MM.1S (cell line): Measurements from ENCODE around the gene STRIT1.

Source experiments
- DNase-seq: peaks from one replicate; pipeline ENCODE4 v3.0.0-alpha.2; 2015
- H2AFZ ChIP-seq: fragments of 300-600 bp; sonication (generic); 2 replicates; pipeline ENCODE4 v1.6.0; 2016; ENCODE audit warnings: antibody characterized with exemption, low read length
- H3F3A ChIP-seq: fragments of 300-600 bp; sonication (generic); 2 replicates; pipeline ENCODE4 v1.6.1; 2016; ENCODE audit warnings: mild to moderate bottlenecking, antibody characterized with exemption, low read length, moderate library complexity, mixed read lengths; ENCODE audit not compliant: insufficient read depth
- H3K27ac ChIP-seq: fragments of 300-600 bp; sonication (generic); 2 replicates; pipeline ENCODE4 v1.5.1; 2016; ENCODE audit warnings: mild to moderate bottlenecking, low read length
- H3K27me3 ChIP-seq: fragments of 300-600 bp; sonication (generic); replicated peaks from 2 replicates; pipeline ENCODE4 v1.6.0; 2016; ENCODE audit warnings: low read length; ENCODE audit not compliant: insufficient read depth
- H3K36me3 ChIP-seq: fragments of 300-600 bp; sonication (generic); replicated peaks from 2 replicates; pipeline ENCODE4 v1.6.1; 2016; ENCODE audit warnings: mild to moderate bottlenecking, low read length, mixed read lengths; ENCODE audit not compliant: insufficient read depth
- H3K4me1 ChIP-seq: fragments of 300-600 bp; sonication (generic); 2 replicates; pipeline ENCODE4 v1.6.1; 2016; ENCODE audit warnings: low read length, mixed read lengths
- H3K4me2 ChIP-seq: fragments of 300-600 bp; sonication (generic); 2 replicates; pipeline ENCODE4 v1.6.0; 2016; ENCODE audit warnings: low read depth, low read length
- H3K4me3 ChIP-seq: fragments of 300-600 bp; sonication (generic); 2 replicates; pipeline ENCODE4 v1.5.1; 2016; ENCODE audit warnings: low read length, mixed read lengths
- H3K79me2 ChIP-seq: fragments of 300-600 bp; sonication (generic); 2 replicates; pipeline ENCODE4 v1.6.1; 2016; ENCODE audit warnings: mixed run types, low read length, mixed read lengths
- H3K9ac ChIP-seq: fragments of 300-600 bp; sonication (generic); 2 replicates; pipeline ENCODE4 v1.6.1; 2016; ENCODE audit warnings: low read length, mixed read lengths
- H3K9me2 ChIP-seq: fragments of 300-600 bp; sonication (generic); replicated peaks from 2 replicates; pipeline ENCODE4 v1.6.1; 2016; ENCODE audit warnings: mild to moderate bottlenecking, low read length, mixed read lengths; ENCODE audit not compliant: insufficient read depth
- H3K9me3 ChIP-seq: fragments of 300-600 bp; sonication (generic); replicated peaks from 2 replicates; pipeline ENCODE4 v1.6.1; 2016; ENCODE audit warnings: mild to moderate bottlenecking, low read length, mixed read lengths; ENCODE audit not compliant: insufficient read depth
- H4K20me1 ChIP-seq: fragments of 300-600 bp; sonication (generic); 2 replicates; pipeline ENCODE4 v1.6.1; 2016; ENCODE audit warnings: mild to moderate bottlenecking, low read length, moderate library complexity, mixed read lengths; ENCODE audit not compliant: insufficient read depth
- EZH2 ChIP-seq: fragments of 300-600 bp; sonication (generic); optimal IDR thresholded peaks from 2 replicates; pipeline ENCODE3; 2017; ENCODE audit warnings: low read depth, mild to moderate bottlenecking, antibody characterized with exemption, low read length, mixed read lengths
- EZH2phosphoT487 ChIP-seq: fragments of 300-600 bp; sonication (generic); IDR thresholded peaks from 2 replicates; pipeline ENCODE4 v1.6.1; 2018; ENCODE audit warnings: antibody characterized with exemption, low read length
- TF ChIP-seq, protein P1 (sequence below): fragments of 300-600 bp; sonication (generic); IDR thresholded peaks from 2 replicates; pipeline ENCODE4 v1.5.1; 2016; ENCODE audit warnings: antibody characterized with exemption, low read length, mixed read lengths

Gene STRIT1

DNA sequence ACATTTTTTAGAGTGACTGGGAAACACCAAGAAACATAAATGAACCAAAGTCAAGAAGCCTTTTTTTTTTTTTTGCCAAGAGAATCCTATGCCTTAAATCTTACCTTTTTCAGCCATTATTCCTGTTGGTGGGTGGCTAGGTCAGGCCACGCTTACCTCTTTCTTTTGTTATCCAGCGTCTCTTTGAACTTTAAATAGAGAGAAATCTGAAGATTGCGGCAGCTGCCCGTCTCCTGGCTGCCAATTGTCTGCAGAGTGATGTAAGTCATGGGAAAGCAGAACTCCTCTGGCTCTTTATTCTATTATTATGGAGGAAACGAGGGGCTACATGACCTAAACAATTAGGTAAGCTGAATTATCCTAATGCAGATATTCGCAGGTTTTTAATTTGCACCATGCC lies at the start of gene STRIT1:
Gene STRIT1 (minus strand): TSS at position 168 of the 400 bp plus-strand sequence.
- H3K4me2 ChIP-seq, result no peak within 1 kb of the TSS

DNA sequence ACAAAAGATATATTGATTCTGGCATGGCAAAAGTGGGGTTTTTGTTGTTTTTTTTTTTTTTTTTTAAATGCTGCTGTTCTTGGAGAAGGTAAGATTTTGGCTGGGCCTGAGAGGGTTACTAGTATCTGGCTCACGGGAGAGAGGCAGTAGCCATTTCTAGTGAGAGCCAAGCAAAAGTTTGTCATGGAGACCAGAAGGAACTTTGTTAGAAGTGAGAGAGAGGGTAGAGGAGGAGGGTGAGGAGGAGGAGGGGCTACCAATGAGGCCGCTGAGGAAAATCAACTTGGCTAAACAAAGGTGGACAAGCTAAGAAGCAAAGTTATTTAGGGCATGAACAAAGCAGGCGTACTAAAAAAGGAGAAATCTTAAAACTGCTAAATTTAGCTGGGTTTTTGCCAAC lies 48.9 kb upstream of the STRIT1 start:
- no peak overlapping the region for H3K4me2 ChIP-seq
- no peaks in the 10 kb centered on the region for H3K9me2 ChIP-seq
- no peaks in the 10 kb centered on the region for H3K4me1 ChIP-seq
- H4K20me1 ChIP-seq, result no peaks in the 10 kb centered on the region
- H3K36me3 ChIP-seq, result no peaks in the 10 kb centered on the region
- H3K79me2 ChIP-seq, result no peaks in the 10 kb centered on the region
- no peak for TF ChIP-seq EZH2phosphoT487
- TF ChIP-seq, protein P1, sequence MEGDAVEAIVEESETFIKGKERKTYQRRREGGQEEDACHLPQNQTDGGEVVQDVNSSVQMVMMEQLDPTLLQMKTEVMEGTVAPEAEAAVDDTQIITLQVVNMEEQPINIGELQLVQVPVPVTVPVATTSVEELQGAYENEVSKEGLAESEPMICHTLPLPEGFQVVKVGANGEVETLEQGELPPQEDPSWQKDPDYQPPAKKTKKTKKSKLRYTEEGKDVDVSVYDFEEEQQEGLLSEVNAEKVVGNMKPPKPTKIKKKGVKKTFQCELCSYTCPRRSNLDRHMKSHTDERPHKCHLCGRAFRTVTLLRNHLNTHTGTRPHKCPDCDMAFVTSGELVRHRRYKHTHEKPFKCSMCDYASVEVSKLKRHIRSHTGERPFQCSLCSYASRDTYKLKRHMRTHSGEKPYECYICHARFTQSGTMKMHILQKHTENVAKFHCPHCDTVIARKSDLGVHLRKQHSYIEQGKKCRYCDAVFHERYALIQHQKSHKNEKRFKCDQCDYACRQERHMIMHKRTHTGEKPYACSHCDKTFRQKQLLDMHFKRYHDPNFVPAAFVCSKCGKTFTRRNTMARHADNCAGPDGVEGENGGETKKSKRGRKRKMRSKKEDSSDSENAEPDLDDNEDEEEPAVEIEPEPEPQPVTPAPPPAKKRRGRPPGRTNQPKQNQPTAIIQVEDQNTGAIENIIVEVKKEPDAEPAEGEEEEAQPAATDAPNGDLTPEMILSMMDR, result no peak
- H3F3A ChIP-seq, result no peaks in the 10 kb centered on the region
- DNase-seq, result no peak
- no peaks in the 10 kb centered on the region for H3K9me3 ChIP-seq
- no peak overlapping the region for H2AFZ ChIP-seq
- H3K9ac ChIP-seq, result no peak overlapping the region
- no peak overlapping the region for H3K4me3 ChIP-seq
- H3K27ac ChIP-seq, result no peak overlapping the region
- no peaks in the 10 kb centered on the region for H3K27me3 ChIP-seq

More for the DNA sequence above, at the start of gene STRIT1:
- Histone ChIP-seq H2AFZ (no peak within 1 kb of the TSS), H3K36me3 (no peaks in the 10 kb centered on the region), H3K27ac (no peak within 1 kb of the TSS), H4K20me1 (no peaks in the 10 kb centered on the region), H3K9me3 (no peaks in the 10 kb centered on the region), H3K4me1 (no peaks in the 10 kb centered on the region), H3F3A (no peaks in the 10 kb centered on the region), H3K4me3 (no peak within 1 kb of the TSS), H3K27me3 (no peaks in the 10 kb centered on the region), H3K9me2 (no peaks in the 10 kb centered on the region), H3K79me2 (no peaks in the 10 kb centered on the region), H3K9ac (no peak within 1 kb of the TSS)
- DNase-seq, result no peak
- no peak for TF ChIP-seq EZH2phosphoT487
- TF ChIP-seq, protein P1, result no peak
- TF ChIP-seq EZH2, result no peak

DNA sequence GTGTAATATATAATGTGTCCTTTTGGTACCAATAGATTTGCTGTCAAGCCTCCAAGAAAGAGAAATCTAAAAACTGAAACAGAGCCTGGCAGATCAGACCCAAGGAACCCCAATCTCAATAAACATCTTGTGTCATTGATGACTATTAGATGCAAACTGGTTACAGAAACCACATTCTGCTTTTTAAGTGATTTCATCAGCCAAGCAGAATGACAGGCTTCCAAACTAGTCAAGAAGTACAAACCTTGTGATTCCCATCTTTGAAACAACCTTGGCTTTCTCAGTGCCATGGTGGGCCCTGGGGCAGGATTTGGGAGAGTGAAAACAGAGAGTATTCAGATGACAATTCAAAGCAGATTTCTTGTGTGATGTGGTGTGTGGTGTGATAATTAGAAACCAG lies 45.6 kb upstream of the STRIT1 start:
- H3K9me2 ChIP-seq, result no peaks in the 10 kb centered on the region
- H3K27me3 ChIP-seq, result no peaks in the 10 kb centered on the region
- no peak overlapping the region for H3K4me2 ChIP-seq
- no peak overlapping the region for H3K9ac ChIP-seq
- H3K9me3 ChIP-seq, result no peaks in the 10 kb centered on the region
- no peaks in the 10 kb centered on the region for H3K36me3 ChIP-seq
- no peaks in the 10 kb centered on the region for H3K79me2 ChIP-seq
- no peak overlapping the region for H2AFZ ChIP-seq
- TF ChIP-seq EZH2phosphoT487 (no peak), EZH2 (no peak)
- TF ChIP-seq, protein P1, result no peak
- no peak for DNase-seq
- peaks cover 21% of the 10 kb centered on the region for H3K4me1 ChIP-seq
- no peak overlapping the region for H3K27ac ChIP-seq
- H3K4me3 ChIP-seq, result no peak overlapping the region
- H4K20me1 ChIP-seq, result no peaks in the 10 kb centered on the region
- H3F3A ChIP-seq, result peaks cover 6% of the 10 kb centered on the region
